HepG2 (cell line): ENCODE results near the gene PRM3. TPM values are rescaled to one million over a fixed set of nuclear protein-coding genes. Genes with fewer than 3 reads are reported as not detected.
A peak's percentile ranks its signal among the peaks of the same experiment; 100 is the strongest.

Source experiments
- ADNP ChIP-seq: sonication (generic); formaldehyde crosslinking; IDR thresholded peaks from 2 replicates; pipeline ENCODE4 v1.4.0; 2020; ENCODE audit warnings: missing genetic modification reagents
- AGO1 ChIP-seq: fragments of 200-400 bp; formaldehyde crosslinking; IDR thresholded peaks from 2 replicates; pipeline ENCODE4 v1.6.1; 2017; ENCODE audit warnings: mild to moderate bottlenecking, low read depth, low read length, moderate library complexity; ENCODE audit not compliant: poor library complexity, severe bottlenecking
- HDAC1 ChIP-seq: sonication (generic); formaldehyde crosslinking; IDR thresholded peaks from 2 replicates; pipeline ENCODE4 v1.5.1; 2020; ENCODE audit warnings: mild to moderate bottlenecking, missing genetic modification reagents
- HNRNPUL1 ChIP-seq: fragments of 200-400 bp; formaldehyde crosslinking; IDR thresholded peaks from 2 replicates; pipeline ENCODE4 v1.6.1; 2017; ENCODE audit warnings: low read depth, mild to moderate bottlenecking, low read length, moderate library complexity
- MAFK ChIP-seq, 2 experiments: IDR thresholded peaks in 1 of 2; conservative IDR thresholded peaks in 1 of 2; 2 replicates each; pipeline ENCODE4 v1.6.1; 2011; ENCODE audit warnings: improper control_type of control experiment in 2 of 2, low read length in 2 of 2
- NFYB ChIP-seq: sonication (generic); formaldehyde crosslinking; IDR thresholded peaks from 2 replicates; pipeline ENCODE4 v1.4.0; 2020; ENCODE audit warnings: missing genetic modification reagents
- PHF21A ChIP-seq: sonication (generic); formaldehyde crosslinking; IDR thresholded peaks from 2 replicates; pipeline ENCODE4 v1.5.0; 2020; ENCODE audit warnings: mild to moderate bottlenecking, missing genetic modification reagents
- RAD51 ChIP-seq: fragments of 450-650 bp; IDR thresholded peaks from 2 replicates; pipeline ENCODE4 v1.6.1; 2016; ENCODE audit warnings: borderline replicate concordance
- REXO4 ChIP-seq: sonication (generic); formaldehyde crosslinking; IDR thresholded peaks from 2 replicates; pipeline ENCODE4 v1.8.0; 2022; ENCODE audit warnings: missing genetic modification reagents, mild to moderate bottlenecking, borderline replicate concordance
- SIN3A ChIP-seq: IDR thresholded peaks from 2 replicates; pipeline ENCODE4 v1.6.1; 2011; ENCODE audit warnings: low read depth, mild to moderate bottlenecking, control low read depth, low read length, borderline replicate concordance
- SNAI1 ChIP-seq: sonication (generic); formaldehyde crosslinking; IDR thresholded peaks from 2 replicates; pipeline ENCODE4 v1.5.0; 2020; ENCODE audit warnings: mild to moderate bottlenecking, missing genetic modification reagents, borderline replicate concordance
- SRSF4 ChIP-seq: fragments of 200-400 bp; formaldehyde crosslinking; IDR thresholded peaks from one replicate; pipeline ENCODE4 v1.6.1; 2018; ENCODE audit warnings: mild to moderate bottlenecking, low read depth, low read length, moderate library complexity; ENCODE audit not compliant: poor library complexity, severe bottlenecking
- ZNF207 ChIP-seq: fragments of 450-650 bp; IDR thresholded peaks from 2 replicates; pipeline ENCODE4 v1.6.1; 2016; ENCODE audit warnings: antibody characterized with exemption, borderline replicate concordance
- ZNF383 ChIP-seq: sonication (generic); formaldehyde crosslinking; IDR thresholded peaks from 2 replicates; pipeline ENCODE4 v1.4.0; 2020; ENCODE audit warnings: missing genetic modification reagents, mild to moderate bottlenecking, borderline replicate concordance
- ZNF451 ChIP-seq: sonication (generic); formaldehyde crosslinking; IDR thresholded peaks from 2 replicates; pipeline ENCODE4 v1.5.0; 2020; ENCODE audit warnings: mild to moderate bottlenecking, missing genetic modification reagents
- ZNF546 ChIP-seq: sonication (generic); formaldehyde crosslinking; conservative IDR thresholded peaks from 2 replicates; pipeline ENCODE4 v1.8.1; 2023; ENCODE audit warnings: mild to moderate bottlenecking, missing genetic modification reagents
- ZNF629 ChIP-seq: sonication (generic); formaldehyde crosslinking; conservative IDR thresholded peaks from 2 replicates; pipeline ENCODE4 v1.5.0; 2020; ENCODE audit warnings: missing genetic modification reagents
- ZNF788 ChIP-seq: sonication (generic); formaldehyde crosslinking; IDR thresholded peaks from 2 replicates; pipeline ENCODE4 v1.5.0; 2020; ENCODE audit warnings: mild to moderate bottlenecking, missing genetic modification reagents, borderline replicate concordance
- ZNF83 ChIP-seq: sonication (generic); formaldehyde crosslinking; IDR thresholded peaks from 2 replicates; pipeline ENCODE4 v1.4.0; 2020; ENCODE audit warnings: missing genetic modification reagents, mild to moderate bottlenecking, borderline replicate concordance
- polyA plus RNA-seq, 8 experiments: library from polyadenylated mRNA; depleted of rRNA in 3 of 8; stranded (reverse) in 7 of 8; unstranded in 1 of 8; fragments of >200 nt; fragmentation: Illumina TruSeq in 4 of 8; extraction: Trizol in 4 of 8; gene quantifications; 2 replicates each; pipeline versions ENCODE4 v1.2.1 to v1.2.3, GENCODE V29; 2011 to 2016; ENCODE audit warnings: low read depth in 4 of 8, missing spikeins in 1 of 8, mixed read lengths in 1 of 8; ENCODE audit not compliant: insufficient read depth in 1 of 8
- total RNA-seq, 5 experiments: library from RNA; depleted of rRNA; stranded (reverse); fragments of >200 nt; fragmentation: Illumina TruSeq; extraction: Trizol; gene quantifications; 2 replicates each; pipeline ENCODE4 v1.2.3, GENCODE V29; 2016; ENCODE audit warnings: low read depth in 1 of 5
- TF ChIP-seq, protein P1 (sequence below): sonication (generic); IDR thresholded peaks from 2 replicates; pipeline ENCODE4 v1.6.1; 2016; ENCODE audit warnings: low read depth, borderline replicate concordance
- TF ChIP-seq, protein P2 (sequence below): sonication (generic); formaldehyde crosslinking; IDR thresholded peaks from 2 replicates; pipeline ENCODE4 v1.4.0; 2020; ENCODE audit warnings: missing genetic modification reagents, borderline replicate concordance
- TF ChIP-seq, protein P3 (sequence below): sonication (generic); formaldehyde crosslinking; IDR thresholded peaks from 2 replicates; pipeline ENCODE4 v1.4.0; 2020; ENCODE audit warnings: missing genetic modification reagents, low read depth, mild to moderate bottlenecking, borderline replicate concordance
- TF ChIP-seq, protein P4 (sequence below): sonication (generic); formaldehyde crosslinking; IDR thresholded peaks from 2 replicates; pipeline ENCODE4 v1.4.0; 2020; ENCODE audit warnings: missing genetic modification reagents, borderline replicate concordance

PRM3 gene
- total and polyA plus RNA-seq, 2 of the 13 experiments (the other 11 are each of a cell fraction or from before 2014, with no cell fraction given), result not detected

DNA sequence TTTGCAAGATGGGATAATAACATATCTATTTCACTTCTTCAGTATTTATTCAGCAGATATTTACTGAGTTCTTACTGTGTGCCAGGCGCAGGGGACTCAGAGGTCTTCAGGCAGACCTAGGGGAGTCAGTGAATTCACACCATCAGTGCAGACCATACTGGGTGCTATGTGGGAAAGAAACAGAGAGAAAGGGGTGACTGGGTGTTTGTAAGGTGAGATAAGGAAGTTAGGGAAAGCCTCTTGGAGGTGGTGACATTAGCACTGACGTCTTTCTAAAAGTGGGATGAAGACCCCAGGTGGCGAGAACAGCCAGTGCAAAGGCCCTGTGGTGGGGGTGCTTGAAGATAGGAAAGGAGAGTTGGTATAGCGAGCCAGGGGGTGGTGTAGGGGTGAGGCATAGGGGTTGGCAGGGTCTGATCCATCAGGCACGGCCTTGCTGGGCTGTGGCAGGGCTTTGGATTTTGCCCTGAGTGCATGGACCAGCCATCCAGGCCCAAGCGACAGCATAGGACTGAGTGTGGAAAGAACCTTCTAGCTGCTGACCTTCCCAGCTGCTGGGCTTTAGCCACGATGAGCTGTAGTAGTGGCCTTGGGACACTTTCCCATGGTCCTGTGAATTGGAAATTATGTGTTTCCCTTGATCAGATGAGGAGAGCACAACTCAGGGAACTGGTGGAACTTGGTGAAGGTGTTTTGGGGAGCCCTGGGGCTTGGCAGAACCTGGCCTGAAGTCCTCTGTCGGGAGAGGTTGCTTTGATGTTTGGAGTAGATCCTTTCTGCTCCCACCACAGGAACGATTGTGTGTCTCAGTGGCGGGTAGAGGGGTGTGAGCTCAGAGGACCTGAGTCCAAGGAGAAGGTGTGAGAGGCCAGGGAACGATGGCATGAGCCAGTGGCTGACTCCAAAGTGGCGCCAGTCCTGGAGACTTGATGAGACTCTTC lies 13.5 kb downstream of the PRM3 start (continued):
- TF ChIP-seq MAFK (conservative IDR thresholded peaks at IDR 0.05 in 1 of 2, IDR thresholded peaks at IDR 0.05 in 1 of 2; ENCODE audit: low read length in 2 of 2), result no peak
- no peak for TF ChIP-seq REXO4 (CRISPR knock-in tag)
- peak; percentile 75; the same call in 1 of the 2 replicates for TF ChIP-seq ADNP (CRISPR knock-in tag)
- TF ChIP-seq, protein P1, sequence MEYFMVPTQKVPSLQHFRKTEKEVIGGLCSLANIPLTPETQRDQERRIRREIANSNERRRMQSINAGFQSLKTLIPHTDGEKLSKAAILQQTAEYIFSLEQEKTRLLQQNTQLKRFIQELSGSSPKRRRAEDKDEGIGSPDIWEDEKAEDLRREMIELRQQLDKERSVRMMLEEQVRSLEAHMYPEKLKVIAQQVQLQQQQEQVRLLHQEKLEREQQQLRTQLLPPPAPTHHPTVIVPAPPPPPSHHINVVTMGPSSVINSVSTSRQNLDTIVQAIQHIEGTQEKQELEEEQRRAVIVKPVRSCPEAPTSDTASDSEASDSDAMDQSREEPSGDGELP, result no peak
- TF ChIP-seq ZNF207, result 0 out of 2 replicates have a peak, but pooled peaks have one; percentile 21
- TF ChIP-seq, protein P2, sequence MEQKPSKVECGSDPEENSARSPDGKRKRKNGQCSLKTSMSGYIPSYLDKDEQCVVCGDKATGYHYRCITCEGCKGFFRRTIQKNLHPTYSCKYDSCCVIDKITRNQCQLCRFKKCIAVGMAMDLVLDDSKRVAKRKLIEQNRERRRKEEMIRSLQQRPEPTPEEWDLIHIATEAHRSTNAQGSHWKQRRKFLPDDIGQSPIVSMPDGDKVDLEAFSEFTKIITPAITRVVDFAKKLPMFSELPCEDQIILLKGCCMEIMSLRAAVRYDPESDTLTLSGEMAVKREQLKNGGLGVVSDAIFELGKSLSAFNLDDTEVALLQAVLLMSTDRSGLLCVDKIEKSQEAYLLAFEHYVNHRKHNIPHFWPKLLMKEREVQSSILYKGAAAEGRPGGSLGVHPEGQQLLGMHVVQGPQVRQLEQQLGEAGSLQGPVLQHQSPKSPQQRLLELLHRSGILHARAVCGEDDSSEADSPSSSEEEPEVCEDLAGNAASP (CRISPR knock-in tag), result no peak; the same call in 1 of the 2 replicates
- no peak for TF ChIP-seq SRSF4
- no peak for TF ChIP-seq NFYB (CRISPR knock-in tag)
- peak; percentile 38; the same call in 1 of the 2 replicates for TF ChIP-seq HDAC1 (CRISPR knock-in tag)
- no peak for TF ChIP-seq ZNF451 (CRISPR knock-in tag)
- TF ChIP-seq AGO1, result no peak
- TF ChIP-seq ZNF629, result 0 out of 2 replicates have a peak, but pooled peaks have one; percentile 0
- TF ChIP-seq ZNF83 (CRISPR knock-in tag), result no peak
- TF ChIP-seq ZNF788, result no peak
- TF ChIP-seq, protein P3, sequence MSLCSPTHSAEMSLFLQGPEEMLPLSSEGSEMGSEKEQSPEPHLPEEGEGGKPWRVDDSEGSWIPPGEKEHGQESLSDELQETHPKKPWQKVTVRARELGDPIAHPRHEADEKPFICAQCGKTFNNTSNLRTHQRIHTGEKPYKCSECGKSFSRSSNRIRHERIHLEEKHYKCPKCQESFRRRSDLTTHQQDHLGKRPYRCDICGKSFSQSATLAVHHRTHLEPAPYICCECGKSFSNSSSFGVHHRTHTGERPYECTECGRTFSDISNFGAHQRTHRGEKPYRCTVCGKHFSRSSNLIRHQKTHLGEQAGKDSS (CRISPR knock-in tag), result no peak
- 0 out of 2 replicates have a peak, but pooled peaks have one; percentile 64 for TF ChIP-seq ZNF546
- TF ChIP-seq RAD51, result no peak
- no peak for TF ChIP-seq ZNF383
- TF ChIP-seq SNAI1 (CRISPR knock-in tag), result no peak
- peak; percentile 47; the same call in 1 of the 2 replicates for TF ChIP-seq PHF21A (CRISPR knock-in tag)
- no peak for TF ChIP-seq SIN3A
- TF ChIP-seq HNRNPUL1, result no peak
- TF ChIP-seq, protein P4, sequence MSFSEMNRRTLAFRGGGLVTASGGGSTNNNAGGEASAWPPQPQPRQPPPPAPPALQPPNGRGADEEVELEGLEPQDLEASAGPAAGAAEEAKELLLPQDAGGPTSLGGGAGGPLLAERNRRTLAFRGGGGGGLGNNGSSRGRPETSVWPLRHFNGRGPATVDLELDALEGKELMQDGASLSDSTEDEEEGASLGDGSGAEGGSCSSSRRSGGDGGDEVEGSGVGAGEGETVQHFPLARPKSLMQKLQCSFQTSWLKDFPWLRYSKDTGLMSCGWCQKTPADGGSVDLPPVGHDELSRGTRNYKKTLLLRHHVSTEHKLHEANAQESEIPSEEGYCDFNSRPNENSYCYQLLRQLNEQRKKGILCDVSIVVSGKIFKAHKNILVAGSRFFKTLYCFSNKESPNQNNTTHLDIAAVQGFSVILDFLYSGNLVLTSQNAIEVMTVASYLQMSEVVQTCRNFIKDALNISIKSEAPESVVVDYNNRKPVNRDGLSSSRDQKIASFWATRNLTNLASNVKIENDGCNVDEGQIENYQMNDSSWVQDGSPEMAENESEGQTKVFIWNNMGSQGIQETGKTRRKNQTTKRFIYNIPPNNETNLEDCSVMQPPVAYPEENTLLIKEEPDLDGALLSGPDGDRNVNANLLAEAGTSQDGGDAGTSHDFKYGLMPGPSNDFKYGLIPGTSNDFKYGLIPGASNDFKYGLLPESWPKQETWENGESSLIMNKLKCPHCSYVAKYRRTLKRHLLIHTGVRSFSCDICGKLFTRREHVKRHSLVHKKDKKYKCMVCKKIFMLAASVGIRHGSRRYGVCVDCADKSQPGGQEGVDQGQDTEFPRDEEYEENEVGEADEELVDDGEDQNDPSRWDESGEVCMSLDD (CRISPR knock-in tag), result 0 out of 2 replicates have a peak, but pooled peaks have one; percentile 3
